Lung (tissue), 12 donors: ENCODE data around the gene LHPP. TPM values are rescaled to one million over a fixed set of nuclear protein-coding genes. Genes with fewer than 3 reads are reported as not detected.
A peak's percentile ranks its signal among the peaks of the same experiment; 100 is the strongest.

Experiments
- ATAC-seq: fragments of 200-7000 bp; cut with Tn5 transposase; one replicate; pipeline ENCODE4 v1.9.1; 2020; ENCODE audit warnings: moderate number of reproducible peaks; ENCODE audit not compliant: insufficient read depth, low FRiP score
- DNase-seq, 3 donors: peaks; one replicate each; pipeline ENCODE4 v3.0.0-alpha.2; 2013 to 2017
- H3K27ac ChIP-seq, 2 donors: one replicate each; pipeline ENCODE4 v1.5.1; 2013; ENCODE audit warnings: mild to moderate bottlenecking in 2 of 2, moderate library complexity in 2 of 2, control low read depth in 1 of 2, inconsistent platforms in 1 of 2, low read depth in 1 of 2, low read length in 1 of 2
- H3K27me3 ChIP-seq, 3 donors: one replicate each; pipeline ENCODE4 v1.5.1; 2013; ENCODE audit warnings: low read length in 2 of 3; ENCODE audit not compliant: control insufficient read depth in 3 of 3, insufficient read depth in 3 of 3
- H3K36me3 ChIP-seq, 4 donors: one replicate each; pipeline ENCODE4 v1.5.1; 2013; ENCODE audit warnings: low read length in 4 of 4, mild to moderate bottlenecking in 1 of 4, moderate library complexity in 1 of 4; ENCODE audit not compliant: control insufficient read depth in 4 of 4, insufficient read depth in 4 of 4
- H3K4me1 ChIP-seq, 5 donors: one replicate each; pipeline ENCODE4 v1.5.1; 2013; ENCODE audit warnings: low read length in 5 of 5, mild to moderate bottlenecking in 2 of 5, moderate library complexity in 1 of 5; ENCODE audit not compliant: control insufficient read depth in 5 of 5, insufficient read depth in 5 of 5
- H3K4me3 ChIP-seq: one replicate; pipeline ENCODE4 v1.5.1; 2013; ENCODE audit warnings: mild to moderate bottlenecking, control low read depth, moderate library complexity
- H3K9ac ChIP-seq, 2 donors: one replicate each; pipeline ENCODE4 v1.5.1; 2013; ENCODE audit warnings: low read length in 2 of 2, control low read depth in 1 of 2; ENCODE audit not compliant: insufficient read depth in 1 of 2
- H3K9me3 ChIP-seq, 4 donors: one replicate each; pipeline ENCODE4 v1.5.1; 2013; ENCODE audit warnings: low read length in 3 of 4, mild to moderate bottlenecking in 1 of 4, moderate library complexity in 1 of 4; ENCODE audit not compliant: control insufficient read depth in 4 of 4, insufficient read depth in 3 of 4
- CTCF ChIP-seq: IDR thresholded peaks from 2 replicates; pipeline ENCODE4 v1.5.1; 2012; ENCODE audit warnings: mild to moderate bottlenecking; ENCODE audit errors: control extremely low read depth, extremely low read depth
- WGBS, 2 donors: extraction: QIAGEN DNeasy Blood & Tissue Kit; methylation state at CpG; one replicate each; pipeline ENCODE4 v1.1.7; 2013; 5-methylcytosine and 5-hydroxymethylcytosine counted together
- polyA plus RNA-seq, 2 donors: library from polyadenylated mRNA; stranded (reverse); fragments of 200-250 nt; gene quantifications; one replicate each; pipeline ENCODE4 v1.2.1, GENCODE V29; 2013
- total RNA-seq, 2 donors: library from RNA; depleted of rRNA in 1 of 2; stranded (reverse); fragments of >200 nt in 1 of 2; gene quantifications; one replicate each; pipeline ENCODE4 v1.2.1, GENCODE V29; 2014 to 2021
- donor health status: control.
- donor health status: control.
- donor health status: Bipolar disorder and iron deficiency.
- donor health status: healthy.
- donor health status: DM: yes; HTN: yes; CAD: no.

Gene LHPP
- total and polyA plus RNA-seq, 4 donors, result 7.1 to 18.6 (median 14.8) TPM

- TF ChIP-seq CTCF, result no peak
- peaks cover 0 to 4% (median 0%) of the 10 kb centered on the region in 4 donors for H3K36me3 ChIP-seq
- peaks cover 16 to 38% (median 25%) of the 10 kb centered on the region in 5 donors for H3K4me1 ChIP-seq
- H3K27ac ChIP-seq, result no peak overlapping the region
- no peaks in the 10 kb centered on the region for H3K27me3 ChIP-seq
- no peak overlapping the region for H3K4me3 ChIP-seq
- ATAC-seq, result no peak
- WGBS, 2 donors, result 76 to 77% methylated on average over 6 of the region's 6 CpGs
- no peaks in the 10 kb centered on the region for H3K9me3 ChIP-seq
- no peak overlapping the region for H3K9ac ChIP-seq
- no peak for DNase-seq
Observed at GRCh38 chr10:124629415-124629814, 167.8 kb downstream of the LHPP start.

- Histone ChIP-seq H3K4me3 (no peak overlapping the region), H3K27me3 (no peaks in the 10 kb centered on the region), H3K4me1 (peaks cover 16 to 38% (median 22%) of the 10 kb centered on the region in 5 donors), H3K27ac (no peak overlapping the region), H3K9ac (no peak overlapping the region), H3K9me3 (no peaks in the 10 kb centered on the region), H3K36me3 (no peaks in the 10 kb centered on the region)
- TF ChIP-seq CTCF, result no peak
- DNase-seq (no peak), ATAC-seq (no peak)
- WGBS, 2 donors, result 76 to 83% methylated on average over 6 of the region's 6 CpGs
Observed at GRCh38 chr10:124629842-124630241, 168.2 kb downstream of the LHPP start.

- 90 to 95% methylated on average over 5 of the region's 5 CpGs for WGBS, 2 donors
- DNase-seq, result no peak
- Histone ChIP-seq H3K27ac (peak overlapping the region in 1 of 2 donors; percentile 84), H3K4me3 (no peak overlapping the region), H3K9me3 (no peaks in the 10 kb centered on the region), H3K4me1 (peaks cover 16 to 38% (median 20%) of the 10 kb centered on the region in 5 donors), H3K9ac (no peak overlapping the region), H3K27me3 (no peaks in the 10 kb centered on the region), H3K36me3 (no peaks in the 10 kb centered on the region)
- no peak for TF ChIP-seq CTCF
- ATAC-seq, result no peak
Observed at GRCh38 chr10:124630551-124630950, 168.9 kb downstream of the LHPP start.

GRCh38 chr10:124632064-124632531 is 170.5 kb downstream of the LHPP start:
- no peak overlapping the region for H3K9ac ChIP-seq
- TF ChIP-seq CTCF, result peak; percentile 11
- 44 to 60% methylated on average over 19 of the region's 19 CpGs for WGBS, 2 donors
- no peaks in the 10 kb centered on the region for H3K27me3 ChIP-seq
- H3K36me3 ChIP-seq, result no peaks in the 10 kb centered on the region
- DNase-seq, result peak; percentile 72 to 79 (median 75)
- H3K9me3 ChIP-seq, result no peaks in the 10 kb centered on the region
- peak overlapping the region in 1 of 2 donors; percentile 86 for H3K27ac ChIP-seq
- no peak overlapping the region for H3K4me3 ChIP-seq
- peak; percentile 76 for ATAC-seq
- H3K4me1 ChIP-seq, result peaks cover 15 to 36% (median 20%) of the 10 kb centered on the region in 5 donors
